Retinal pigment epithelial cell (primary cell): ENCODE measurements around the gene SORBS1.

Experiments used
- DNase-seq: peaks from one replicate; pipeline ENCODE4 v3.0.0-alpha.2; 2010; ENCODE audit warnings: low read depth
- H3K4me3 ChIP-seq: 2 replicates; pipeline ENCODE4 v1.5.1; 2011; ENCODE audit warnings: mild to moderate bottlenecking, low read length, control low read depth, moderate library complexity
- TF ChIP-seq, protein P1 (sequence below): conservative IDR thresholded peaks from 2 replicates; pipeline ENCODE4 v1.5.1; 2011; ENCODE audit warnings: low read depth, low read length, control low read depth, inconsistent platforms

Gene SORBS1

DNA sequence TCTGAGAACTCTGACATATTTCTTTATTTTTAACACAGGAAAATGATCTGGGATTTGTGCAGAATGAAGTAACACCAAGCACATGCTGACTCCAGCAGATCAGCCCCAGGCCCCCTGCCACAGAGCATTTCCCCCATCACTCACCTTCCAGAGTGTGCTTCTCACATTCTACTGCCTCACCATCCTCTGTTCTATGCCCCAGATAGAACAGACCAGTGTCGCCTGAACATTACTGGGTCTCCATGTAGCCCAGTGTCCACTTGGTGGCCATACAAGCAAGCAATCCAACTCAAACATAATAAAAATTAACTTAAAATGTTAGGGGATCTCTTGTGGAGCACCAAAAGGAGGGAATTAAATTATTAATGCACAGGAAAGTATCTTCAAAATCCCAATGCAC is 58.8 kb downstream of the SORBS1 start:
- TF ChIP-seq, protein P1, sequence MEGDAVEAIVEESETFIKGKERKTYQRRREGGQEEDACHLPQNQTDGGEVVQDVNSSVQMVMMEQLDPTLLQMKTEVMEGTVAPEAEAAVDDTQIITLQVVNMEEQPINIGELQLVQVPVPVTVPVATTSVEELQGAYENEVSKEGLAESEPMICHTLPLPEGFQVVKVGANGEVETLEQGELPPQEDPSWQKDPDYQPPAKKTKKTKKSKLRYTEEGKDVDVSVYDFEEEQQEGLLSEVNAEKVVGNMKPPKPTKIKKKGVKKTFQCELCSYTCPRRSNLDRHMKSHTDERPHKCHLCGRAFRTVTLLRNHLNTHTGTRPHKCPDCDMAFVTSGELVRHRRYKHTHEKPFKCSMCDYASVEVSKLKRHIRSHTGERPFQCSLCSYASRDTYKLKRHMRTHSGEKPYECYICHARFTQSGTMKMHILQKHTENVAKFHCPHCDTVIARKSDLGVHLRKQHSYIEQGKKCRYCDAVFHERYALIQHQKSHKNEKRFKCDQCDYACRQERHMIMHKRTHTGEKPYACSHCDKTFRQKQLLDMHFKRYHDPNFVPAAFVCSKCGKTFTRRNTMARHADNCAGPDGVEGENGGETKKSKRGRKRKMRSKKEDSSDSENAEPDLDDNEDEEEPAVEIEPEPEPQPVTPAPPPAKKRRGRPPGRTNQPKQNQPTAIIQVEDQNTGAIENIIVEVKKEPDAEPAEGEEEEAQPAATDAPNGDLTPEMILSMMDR, result no peak
- no peak for DNase-seq
- no peak overlapping the region for H3K4me3 ChIP-seq

DNA sequence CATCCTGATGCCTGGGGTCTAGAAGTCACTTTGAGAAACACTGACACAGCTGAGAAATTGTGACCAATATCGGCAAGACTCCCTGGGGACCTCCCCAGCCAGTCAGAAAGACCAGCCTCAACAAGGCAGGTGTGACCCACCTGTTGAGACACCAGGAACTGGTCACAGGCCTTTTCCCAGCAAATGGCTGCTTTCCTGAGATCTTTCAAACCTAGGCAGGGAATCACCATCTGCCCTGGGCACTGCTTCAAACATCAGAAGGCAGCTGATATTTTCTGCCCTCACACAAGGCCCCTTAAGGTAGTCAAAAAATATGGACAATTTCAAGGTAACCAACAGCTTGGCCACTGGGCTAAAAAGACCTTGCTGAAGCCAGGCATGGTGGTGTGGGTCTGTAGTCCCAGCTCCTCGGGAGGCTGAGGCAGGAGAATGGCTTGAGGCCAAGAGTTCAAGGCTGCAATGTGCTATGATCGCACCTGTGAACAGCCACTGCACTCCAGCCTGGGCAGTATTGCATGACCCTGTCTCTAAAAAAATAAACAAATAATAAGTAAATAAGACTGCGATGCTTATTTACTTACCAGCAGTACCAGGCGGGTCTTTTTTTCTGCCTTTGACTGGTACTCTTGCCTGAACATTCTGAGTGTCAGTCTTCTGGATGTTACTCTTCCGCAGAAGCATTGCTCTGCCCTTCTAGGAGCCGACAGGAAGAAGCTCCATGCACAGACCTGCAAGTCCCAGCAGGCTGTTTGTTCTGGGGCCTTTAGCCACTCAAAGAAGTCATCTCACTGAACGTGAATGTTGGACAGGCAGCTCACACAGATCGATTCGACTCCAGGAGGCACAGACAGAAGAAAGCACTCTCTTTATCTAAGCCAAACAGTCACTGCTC is 59.7 kb downstream of the SORBS1 start:
- no peak for DNase-seq
- TF ChIP-seq, protein P1, result no peak
- no peak overlapping the region for H3K4me3 ChIP-seq

DNA sequence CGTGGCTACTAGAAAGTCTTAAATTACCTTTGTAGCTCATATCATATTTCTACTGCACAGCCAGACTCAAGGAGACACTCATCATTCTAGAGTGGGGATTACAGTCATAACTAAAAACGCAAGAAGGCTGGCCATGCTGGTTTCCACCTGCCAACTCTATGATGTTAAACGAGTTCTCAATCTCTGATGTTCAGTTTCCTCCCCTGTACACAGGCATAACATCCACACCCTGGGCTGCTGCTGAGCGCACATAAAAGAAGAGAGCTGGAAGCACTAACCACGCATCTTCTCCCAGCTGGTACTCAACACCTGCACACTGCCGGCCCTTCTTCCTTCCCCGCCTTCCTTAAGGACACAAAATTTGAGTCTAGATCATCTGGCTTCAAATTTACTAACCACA is 60.5 kb downstream of the SORBS1 start:
- DNase-seq, result no peak
- TF ChIP-seq, protein P1, result no peak
- no peak overlapping the region for H3K4me3 ChIP-seq

DNA sequence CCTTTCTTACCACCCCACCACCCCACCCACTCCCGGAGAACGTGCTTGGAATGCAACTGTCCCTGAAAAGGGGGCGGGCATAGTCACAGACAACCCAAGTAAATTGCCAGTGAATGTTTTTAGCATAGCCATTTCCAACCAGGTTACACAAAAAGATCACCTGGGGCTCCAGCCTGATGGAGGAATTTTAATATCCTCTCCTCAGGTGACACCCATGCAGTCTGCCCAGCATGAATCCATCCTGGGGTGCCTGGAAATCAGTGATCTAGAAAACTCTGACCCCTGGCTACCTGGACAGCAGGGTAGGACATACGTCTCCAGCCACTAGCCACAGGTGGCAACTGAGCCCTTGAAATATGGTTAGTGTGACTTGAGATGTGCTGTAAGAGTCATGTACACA is 61.1 kb downstream of the SORBS1 start:
- no peak overlapping the region for H3K4me3 ChIP-seq
- no peak for DNase-seq
- TF ChIP-seq, protein P1, result no peak

DNA sequence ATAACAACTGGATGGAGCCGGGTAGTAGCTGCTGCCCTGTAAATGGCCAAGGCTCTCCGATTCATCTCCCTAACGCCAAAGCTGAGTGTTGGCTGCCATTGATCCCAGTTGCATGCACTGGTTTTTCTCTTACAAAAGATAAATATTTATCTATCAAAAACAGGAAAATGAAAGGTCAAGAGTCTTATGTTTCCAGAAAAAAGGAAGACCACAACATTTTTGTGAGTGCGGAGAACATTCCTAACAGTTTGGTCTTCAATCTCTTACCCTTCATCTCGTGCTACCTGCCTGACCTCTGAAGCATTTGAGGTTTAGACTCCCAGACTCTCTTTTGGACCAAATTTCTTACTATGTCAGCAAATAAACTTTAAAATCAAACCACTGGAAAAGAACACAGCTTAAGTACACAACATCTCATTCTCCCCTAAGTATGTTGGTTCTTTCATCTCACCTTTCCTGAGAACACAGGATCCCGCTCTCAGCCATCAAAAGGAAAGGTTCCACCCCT is 61.6 kb downstream of the SORBS1 start:
- TF ChIP-seq, protein P1, result no peak
- no peak for DNase-seq
- H3K4me3 ChIP-seq, result no peak overlapping the region

DNA sequence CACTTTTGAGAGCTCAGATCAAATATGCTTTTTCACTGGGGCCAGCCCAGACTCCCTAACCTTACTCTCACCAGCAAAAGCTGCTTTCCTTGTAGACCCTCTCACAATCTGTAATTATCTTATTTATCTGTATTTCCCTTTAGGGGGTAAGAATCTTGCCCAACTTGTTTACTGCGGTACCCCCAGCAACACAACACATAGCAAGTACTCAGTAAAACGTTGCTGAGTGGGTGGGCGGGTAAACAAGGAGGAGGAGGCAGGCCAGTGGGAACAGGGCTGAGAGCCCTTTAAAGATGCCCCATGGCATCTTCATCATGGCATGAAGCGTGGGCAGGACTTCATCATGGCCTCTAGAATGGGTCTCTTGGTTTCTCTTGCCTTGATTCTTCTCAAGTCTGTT is 64.2 kb downstream of the SORBS1 start:
- TF ChIP-seq, protein P1, result no peak
- no peak overlapping the region for H3K4me3 ChIP-seq
- DNase-seq, result no peak

DNA sequence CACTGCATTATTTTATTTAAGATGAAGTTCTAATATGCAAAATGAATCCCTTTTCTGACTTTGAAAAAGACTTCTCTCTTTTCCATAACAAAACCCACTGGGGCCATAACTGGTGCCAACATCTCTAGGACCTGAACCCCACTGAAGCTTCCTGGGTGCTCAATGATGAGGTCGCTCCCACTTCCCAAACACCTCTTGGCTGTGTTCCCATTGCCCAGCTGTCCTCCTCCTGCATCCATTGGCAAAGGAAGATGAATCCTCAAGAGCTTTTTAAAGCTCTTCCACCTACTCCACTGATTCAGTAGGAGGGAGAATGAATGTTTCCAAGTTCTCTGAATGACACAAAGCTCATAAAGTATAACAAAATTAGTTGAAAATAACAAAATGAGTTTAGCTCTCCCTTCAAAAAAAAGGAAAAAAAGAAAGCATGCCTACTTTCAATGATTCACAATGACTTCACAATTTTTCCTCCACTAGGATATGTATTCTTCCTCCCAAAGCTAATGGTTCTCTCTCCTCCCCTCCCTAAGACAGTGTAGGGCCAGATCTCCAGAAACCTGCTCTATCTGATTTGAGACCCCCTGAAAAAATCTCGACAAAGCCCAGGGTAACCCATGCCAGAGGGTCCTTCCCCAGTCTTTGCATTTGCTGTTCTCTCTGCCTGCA is 64.8 kb downstream of the SORBS1 start:
- H3K4me3 ChIP-seq, result no peak overlapping the region
- DNase-seq, result no peak
- TF ChIP-seq, protein P1, result no peak
